ENCODE results near the gene NODAL. TPM values are rescaled to one million over a fixed set of nuclear protein-coding genes. Genes with fewer than 3 reads are reported as not detected.

NODAL gene
- total RNA-seq, 1 experiment from 2014 or later: 0.30 TPM

- TF ChIP-seq FOSL1 (IDR thresholded peaks at IDR 0.05; ENCODE audit: low read depth): no peak
- no peak for TF ChIP-seq MAX (IDR thresholded peaks at IDR 0.05)
Measured at GRCh38 chr10:70418713-70419112, 22.8 kb downstream of the NODAL start (continued).

GRCh38 chr10:70418229-70418628, 23.3 kb downstream of the NODAL start:
- ChIA-PET POLR2A (no interaction called here), CTCF (interaction anchor here (1.3 kb wide), 1 partner anchor 196 kb away, joined by 3 read pairs; no protein-coding TSS in a partner anchor), RAD21 (ENCODE audit: low non-redundant PET in 1 of 2, low total read pairs in 2 of 2, uncharacterized antibody in 2 of 2, unreplicated experiment in 2 of 2) (no interaction called here)
- no peak overlapping the region for H3K4me3 ChIP-seq (replicated peaks in 1 of 2; ENCODE audit: low read depth in 1 of 2, low read length in 2 of 2)
- intact Hi-C loops (cut with micrococcal nuclease): no loop called here
- DNase-seq (ENCODE audit: low read depth, low spot score): no peak
- no peaks in the 10 kb centered on the region for H3K9me2 ChIP-seq (ENCODE audit: insufficient read depth)
- H4K20me1 ChIP-seq (ENCODE audit: insufficient read depth): peaks cover 3% of the 10 kb centered on the region; the same call in 1 of the 2 replicates
- no peaks in the 10 kb centered on the region for H3K27me3 ChIP-seq (ENCODE audit: insufficient read depth, low read length)
- H3K79me2 ChIP-seq (ENCODE audit: insufficient read depth, low read length): peaks cover 31% of the 10 kb centered on the region
- peaks cover 0 to 10% of the 10 kb centered on the region in 2 experiments; a peak in 2 of 4 replicates for H3K4me1 ChIP-seq (ENCODE audit: control insufficient read depth in 1 of 2, insufficient read depth in 2 of 2, low read length in 2 of 2)
- no peak for ATAC-seq
- no peaks in the 10 kb centered on the region for H3K9me3 ChIP-seq (ENCODE audit: control insufficient read depth in 1 of 2, insufficient read depth in 1 of 2, low read depth in 1 of 2, low read length in 2 of 2)
- H3K9ac ChIP-seq (ENCODE audit: low read length): no peak overlapping the region
- no peak overlapping the region for H3K27ac ChIP-seq (ENCODE audit: low read depth, low read length)
- peaks cover 0 to 26% of the 10 kb centered on the region in 2 experiments; a peak in 3 of 4 replicates for H3K36me3 ChIP-seq (ENCODE audit: control insufficient read depth in 1 of 2, insufficient read depth in 2 of 2, low read length in 2 of 2)
- no peak overlapping the region for H3K4me2 ChIP-seq (ENCODE audit: low read length)
- no peak overlapping the region for H2AFZ ChIP-seq (ENCODE audit: low read depth, low read length, poor library complexity, severe bottlenecking)
- TF ChIP-seq SRF (IDR thresholded peaks at IDR 0.05; ENCODE audit: low read depth): no peak
- no peak for TF ChIP-seq ELF1 (IDR thresholded peaks at IDR 0.05; ENCODE audit: borderline replicate concordance, low read depth)
- BruUV-seq (replicated peaks): no TSS peak

- Histone ChIP-seq H3K9me3 (ENCODE audit: control insufficient read depth in 1 of 2, insufficient read depth in 1 of 2, low read depth in 1 of 2, low read length in 2 of 2) (no peaks in the 10 kb centered on the region), H3K27ac (ENCODE audit: low read depth, low read length) (no peak overlapping the region), H3K9ac (ENCODE audit: low read length) (no peak overlapping the region), H3K79me2 (ENCODE audit: insufficient read depth, low read length) (peaks cover 37% of the 10 kb centered on the region), H3K27me3 (ENCODE audit: insufficient read depth, low read length) (no peaks in the 10 kb centered on the region), H2AFZ (ENCODE audit: low read depth, low read length, poor library complexity, severe bottlenecking) (no peak overlapping the region), H3K4me2 (ENCODE audit: low read length) (no peak overlapping the region), H3K4me3 (replicated peaks in 1 of 2; ENCODE audit: low read depth in 1 of 2, low read length in 2 of 2) (no peak overlapping the region), H4K20me1 (ENCODE audit: insufficient read depth) (peaks cover 3% of the 10 kb centered on the region; the same call in 1 of the 2 replicates), H3K36me3 (ENCODE audit: control insufficient read depth in 1 of 2, insufficient read depth in 2 of 2, low read length in 2 of 2) (peaks cover 0 to 20% of the 10 kb centered on the region in 2 experiments; a peak in 2 of 4 replicates), H3K4me1 (ENCODE audit: control insufficient read depth in 1 of 2, insufficient read depth in 2 of 2, low read length in 2 of 2) (peaks cover 0 to 10% of the 10 kb centered on the region in 2 experiments; a peak in 2 of 4 replicates), H3K9me2 (ENCODE audit: insufficient read depth) (no peaks in the 10 kb centered on the region)
- BruUV-seq (replicated peaks): no TSS peak
- intact Hi-C loops (cut with micrococcal nuclease): no loop called here
- TF ChIP-seq SP1 (IDR thresholded peaks at IDR 0.05; ENCODE audit: low read depth) (no peak), SRF (IDR thresholded peaks at IDR 0.05; ENCODE audit: low read depth) (no peak), ZNF274 (IDR thresholded peaks at IDR 0.05; ENCODE audit: low read depth, low read length) (no peak)
- no peak for ATAC-seq
- RAD21 ChIA-PET (ENCODE audit: low non-redundant PET in 1 of 2, low total read pairs in 2 of 2, uncharacterized antibody in 2 of 2, unreplicated experiment in 2 of 2): no interaction called here
- POLR2A ChIA-PET: interaction anchor here (1.0 kb wide), 1 partner anchor 14 kb away, joined by 6 read pairs; the partner anchor contains the start of gene EIF4EBP2
- DNase-seq (ENCODE audit: low read depth, low spot score): no peak
- CTCF ChIA-PET: interaction anchor here (1.3 kb wide), 1 partner anchor 196 kb away, joined by 3 read pairs; no protein-coding TSS in a partner anchor
Measured at GRCh38 chr10:70417568-70417967, 23.9 kb downstream of the NODAL start.

Measured in HCT116 (cell line).